COLO668 (cell line): ENCODE data around the gene EEPD1.
"Not testable (repeated sequence)": the region's sequence is repeated elsewhere in the genome, so short reads cannot be mapped to it uniquely, and the experiment has no call there.

ENCODE experiments used
- DNase-seq: peaks from one replicate; lab custom pipeline; 2025; ENCODE audit not compliant: unreplicated experiment; lab: John Stamatoyannopoulos, UW

The EEPD1 gene

GRCh38 chr7:36152756-36153570 lies at the start of gene EEPD1:
Gene EEPD1 (plus strand): TSS chr7:36153254. CDS start chr7:36154325, 1,071 bp downstream.
- peak; percentile 100 for DNase-seq

- no peak for DNase-seq
These were observed 49.1 kb upstream of the EEPD1 start for GRCh38 chr7:36103837-36104561.

- not testable (repeated sequence) for DNase-seq
These were observed 45.8 kb upstream of the EEPD1 start for GRCh38 chr7:36106972-36107908.

- DNase-seq = no peak
These were observed 45.0 kb upstream of the EEPD1 start for GRCh38 chr7:36107926-36108631.

- DNase-seq = no peak
These were observed 43.9 kb upstream of the EEPD1 start for GRCh38 chr7:36109013-36109627.

- no peak for DNase-seq
These were observed 42.5 kb upstream of the EEPD1 start for GRCh38 chr7:36110584-36110983.

- DNase-seq = no peak
These were observed 40.1 kb upstream of the EEPD1 start for GRCh38 chr7:36112969-36113368.

GRCh38 chr7:36114355-36114754 lies 38.7 kb upstream of the EEPD1 start:
- no peak for DNase-seq

GRCh38 chr7:36115448-36116321 lies 37.4 kb upstream of the EEPD1 start:
- DNase-seq = peak; percentile 60

- no peak for DNase-seq
These were observed 36.5 kb upstream of the EEPD1 start for GRCh38 chr7:36116347-36117202.

GRCh38 chr7:36117203-36117840 lies 35.7 kb upstream of the EEPD1 start:
- DNase-seq = no peak

GRCh38 chr7:36118344-36118743 lies 34.7 kb upstream of the EEPD1 start:
- no peak for DNase-seq

GRCh38 chr7:36119005-36119706 lies 33.9 kb upstream of the EEPD1 start:
- no peak for DNase-seq

- peak; percentile 37 for DNase-seq
These were observed 32.9 kb upstream of the EEPD1 start for GRCh38 chr7:36119983-36120646.

GRCh38 chr7:36125630-36126029 lies 27.4 kb upstream of the EEPD1 start:
- DNase-seq = not testable (repeated sequence)

- DNase-seq = no peak
These were observed 25.8 kb upstream of the EEPD1 start for GRCh38 chr7:36127075-36127740.
